GM12873 (cell line): ENCODE data around the gene STAT1.

ENCODE experiments used
- CTCF ChIP-seq: IDR thresholded peaks from 2 replicates; pipeline ENCODE4 v1.5.1; 2012; ENCODE audit warnings: low read depth, mild to moderate bottlenecking, moderate library complexity, low read length, control low read depth; ENCODE audit not compliant: insufficient read depth; ENCODE audit errors: missing control alignments

STAT1 gene

GRCh38 chr2:190933361-190933760 is 80.6 kb downstream of the STAT1 start:
- no peak for TF ChIP-seq CTCF

- TF ChIP-seq CTCF: no peak
Observed at GRCh38 chr2:190932514-190932913, 81.5 kb downstream of the STAT1 start.

- no peak for TF ChIP-seq CTCF
Observed at GRCh38 chr2:190930411-190930810, 83.6 kb downstream of the STAT1 start.

- no peak for TF ChIP-seq CTCF
Observed at GRCh38 chr2:190929919-190930318, 84.1 kb downstream of the STAT1 start.

GRCh38 chr2:190927301-190927700 is 86.7 kb downstream of the STAT1 start:
- TF ChIP-seq CTCF: no peak

- TF ChIP-seq CTCF: no peak
Observed at GRCh38 chr2:190922376-190922775, 91.6 kb downstream of the STAT1 start.

- TF ChIP-seq CTCF: no peak
Observed at GRCh38 chr2:190920085-190920484, 93.9 kb downstream of the STAT1 start.
